Suprapubic skin (tissue), 4 donors: ENCODE results near the gene GPBP1.

ENCODE experiments used
- POLR2A ChIP-seq, 2 donors: fragments of 450-650 bp; IDR thresholded peaks; one replicate each; pipeline ENCODE4 v1.6.1; 2017; ENCODE audit warnings: antibody characterized with exemption in 2 of 2, mild to moderate bottlenecking in 2 of 2, moderate library complexity in 2 of 2
- POLR2AphosphoS5 ChIP-seq, 3 donors: sonication (generic); formaldehyde crosslinking; IDR thresholded peaks; one replicate each; pipeline ENCODE4 v1.6.1; 2017; ENCODE audit warnings: antibody characterized with exemption in 3 of 3

- no peak for TF ChIP-seq POLR2AphosphoS5 (IDR thresholded peaks at IDR 0.05)
- TF ChIP-seq POLR2A (IDR thresholded peaks at IDR 0.05), result no peak
Observed at GRCh38 chr5:57276353-57276752, 102.5 kb downstream of the GPBP1 start.
